GM23338 (cell line): ENCODE results near the gene TTC28. TPM values are rescaled to one million over a fixed set of nuclear protein-coding genes. Genes with fewer than 3 reads are reported as not detected.

Experiments used
- ATAC-seq: fragments of 200-7000 bp; cut with Tn5 transposase; 3 replicates; pipeline ENCODE4 v1.9.1; 2020
- DNase-seq: peaks from one replicate; pipeline ENCODE4 v3.0.0-alpha.2; 2015; ENCODE audit warnings: low spot score
- H2AFZ ChIP-seq: fragments of 200-600 bp; sonication (generic); 2 replicates; pipeline ENCODE4 v1.8.0; 2016; ENCODE audit warnings: antibody characterized with exemption, mild to moderate bottlenecking, moderate library complexity
- H3F3A ChIP-seq: fragments of 200-600 bp; sonication (generic); replicated peaks from 2 replicates; pipeline ENCODE4 v1.8.0; 2017; ENCODE audit warnings: antibody characterized with exemption, mixed run types, low read depth
- H3K27ac ChIP-seq: fragments of 200-600 bp; sonication (generic); 2 replicates; pipeline ENCODE4 v1.6.1; 2016; ENCODE audit warnings: low read depth
- H3K27me3 ChIP-seq: fragments of 200-600 bp; sonication (generic); 2 replicates; pipeline ENCODE4 v1.8.0; 2016; ENCODE audit warnings: mild to moderate bottlenecking, mixed run types, moderate library complexity; ENCODE audit not compliant: insufficient read depth
- H3K36me3 ChIP-seq: fragments of 200-600 bp; sonication (generic); 2 replicates; pipeline ENCODE4 v1.8.0; 2016; ENCODE audit warnings: mild to moderate bottlenecking; ENCODE audit not compliant: insufficient read depth
- H3K4me1 ChIP-seq: fragments of 200-600 bp; sonication (generic); 2 replicates; pipeline ENCODE4 v1.8.0; 2016; ENCODE audit warnings: mild to moderate bottlenecking, moderate library complexity; ENCODE audit not compliant: insufficient read depth
- H3K4me2 ChIP-seq: fragments of 200-600 bp; sonication (generic); 2 replicates; pipeline ENCODE4 v1.7.1; 2017; ENCODE audit warnings: mixed run types
- H3K4me3 ChIP-seq: fragments of 200-600 bp; sonication (generic); 2 replicates; pipeline ENCODE4 v1.6.1; 2016; ENCODE audit warnings: mixed run types
- H3K79me2 ChIP-seq: fragments of 200-600 bp; sonication (generic); replicated peaks from 2 replicates; pipeline ENCODE4 v1.8.0; 2017; ENCODE audit warnings: mild to moderate bottlenecking; ENCODE audit not compliant: insufficient read depth
- H3K9me2 ChIP-seq: fragments of 200-600 bp; sonication (generic); 2 replicates; pipeline ENCODE4 v1.8.0; 2017; ENCODE audit not compliant: insufficient read depth
- H4K20me1 ChIP-seq: fragments of 200-600 bp; sonication (generic); replicated peaks from 2 replicates; pipeline ENCODE4 v1.8.0; 2017; ENCODE audit warnings: mild to moderate bottlenecking; ENCODE audit not compliant: insufficient read depth
- H3K27ac Mint-ChIP-seq: 2 replicates; pipeline ENCODE4 v1.8.0; 2020; ENCODE audit warnings: inconsistent platforms, mild to moderate bottlenecking, moderate library complexity, mixed read lengths
- H3K27me3 Mint-ChIP-seq: 3 replicates; pipeline ENCODE4 v1.8.0; 2022; ENCODE audit warnings: low read depth, mild to moderate bottlenecking, moderate library complexity, mixed read lengths, inconsistent platforms; ENCODE audit not compliant: insufficient read depth, poor library complexity
- H3K36me3 Mint-ChIP-seq: 3 replicates; pipeline ENCODE4 v1.8.0; 2021; ENCODE audit warnings: low read depth, mild to moderate bottlenecking, inconsistent platforms, moderate library complexity, mixed read lengths
- H3K4me1 Mint-ChIP-seq: 3 replicates; pipeline ENCODE4 v1.8.0; 2020; ENCODE audit warnings: mild to moderate bottlenecking, inconsistent platforms, mixed read lengths
- H3K4me3 Mint-ChIP-seq: 3 replicates; pipeline ENCODE4 v1.8.0; 2021; ENCODE audit warnings: moderate library complexity, mild to moderate bottlenecking, inconsistent platforms, mixed read lengths
- H3K9me3 Mint-ChIP-seq: 3 replicates; pipeline ENCODE4 v1.8.0; 2020; ENCODE audit warnings: moderate library complexity, mild to moderate bottlenecking, inconsistent platforms, mixed read lengths
- CREB1 ChIP-seq: fragments of 250-450 bp; sonication (Bioruptor Pico); IDR thresholded peaks from 2 replicates; pipeline ENCODE4 v1.5.0; 2020; ENCODE audit warnings: low read depth, mild to moderate bottlenecking, moderate library complexity
- EZH2 ChIP-seq: fragments of 200-600 bp; sonication (generic); IDR thresholded peaks from one replicate; pipeline ENCODE4 v1.8.0; 2017; ENCODE audit warnings: antibody characterized with exemption, mild to moderate bottlenecking, low read depth; ENCODE audit not compliant: unreplicated experiment
- EZH2phosphoT487 ChIP-seq: fragments of 200-600 bp; sonication (generic); IDR thresholded peaks from one replicate; pipeline ENCODE4 v1.8.1; 2018; ENCODE audit warnings: antibody characterized with exemption; ENCODE audit not compliant: unreplicated experiment
- JUNB ChIP-seq: IDR thresholded peaks from one replicate; pipeline ENCODE4 v1.6.1; 2016; ENCODE audit warnings: antibody characterized with exemption; ENCODE audit not compliant: unreplicated experiment
- NANOG ChIP-seq: IDR thresholded peaks from 2 replicates; pipeline ENCODE4 v1.6.1; 2016; ENCODE audit warnings: antibody characterized with exemption, borderline replicate concordance
- POLR2AphosphoS5 ChIP-seq: IDR thresholded peaks from 2 replicates; pipeline ENCODE4 v1.6.1; 2016; ENCODE audit warnings: antibody characterized with exemption, low read depth
- STAT1 ChIP-seq: IDR thresholded peaks from one replicate; pipeline ENCODE4 v1.6.1; 2016; ENCODE audit warnings: antibody characterized with exemption; ENCODE audit not compliant: unreplicated experiment
- ZNF114 ChIP-seq: fragments of 250-450 bp; sonication (Bioruptor Pico); IDR thresholded peaks from 2 replicates; pipeline ENCODE4 v1.5.0; 2020; ENCODE audit warnings: mild to moderate bottlenecking, moderate library complexity
- ZNF331 ChIP-seq: fragments of 250-450 bp; sonication (Bioruptor Pico); IDR thresholded peaks from 2 replicates; pipeline ENCODE4 v1.5.0; 2020; ENCODE audit warnings: low read depth, mild to moderate bottlenecking, moderate library complexity
- polyA plus RNA-seq: library from polyadenylated mRNA; unstranded; fragments of >200 nt; fragmentation: Nextera tagmentation; extraction: Ambion mirVana; gene quantifications from 2 replicates; pipeline ENCODE4 v1.2.1, GENCODE V29; 2016
- total RNA-seq: library from RNA; depleted of rRNA; stranded (reverse); fragments of >200 nt; shearing (Covaris generic); gene quantifications from 2 replicates; pipeline ENCODE4 v1.2.3, GENCODE V29; 2014
- TF ChIP-seq, protein P1 (sequence below), 2 experiments: fragments of 200-600 bp in 1 of 2; sonication (generic) in 1 of 2; conservative IDR thresholded peaks; 2 replicates each; pipeline versions ENCODE4 v1.5.1 to v1.6.1; 2016 to 2017; ENCODE audit warnings: antibody characterized with exemption in 2 of 2, low read depth in 2 of 2, mild to moderate bottlenecking in 2 of 2, moderate library complexity in 1 of 2
- TF ChIP-seq, protein P2 (sequence below): IDR thresholded peaks from 2 replicates; pipeline ENCODE4 v1.6.1; 2016; ENCODE audit warnings: antibody characterized with exemption
- TF ChIP-seq, protein P3 (sequence below): fragments of 250-450 bp; sonication (Bioruptor Pico); IDR thresholded peaks from 2 replicates; pipeline ENCODE4 v1.5.0; 2020; ENCODE audit warnings: mild to moderate bottlenecking, moderate library complexity
- TF ChIP-seq, protein P4 (sequence below): IDR thresholded peaks from one replicate; pipeline ENCODE4 v1.6.1; 2018; ENCODE audit warnings: antibody characterized with exemption; ENCODE audit not compliant: unreplicated experiment

TTC28 gene
- total and polyA plus RNA-seq, 2 experiments from 2014 or later, result 4.5 to 16.1 TPM

DNA sequence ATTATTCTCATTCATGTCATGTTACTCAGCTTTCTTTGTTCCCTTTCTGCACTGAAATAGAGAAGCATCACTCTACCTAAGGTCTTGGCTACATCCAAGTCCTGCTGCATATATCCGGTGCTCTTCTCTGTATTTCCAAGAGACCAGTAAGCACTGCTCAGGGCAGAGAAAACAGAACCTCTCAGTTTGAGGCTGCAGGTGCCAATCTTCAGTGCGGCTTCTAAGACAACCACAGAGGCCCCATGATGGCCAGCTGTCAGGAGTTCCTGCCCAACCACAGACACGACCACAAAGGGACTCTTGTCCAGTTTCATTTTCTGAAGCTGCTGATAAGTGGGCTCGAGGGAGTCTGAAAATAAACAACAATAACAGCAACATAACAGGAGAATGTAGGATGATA is 382.1 kb downstream of the TTC28 start:
- H3K9me3 Mint-ChIP-seq, result no peaks in the 10 kb centered on the region
- no peak overlapping the region for H3K4me3 Mint-ChIP-seq
- peaks cover 3% of the 10 kb centered on the region; the same call in 1 of the 3 replicates for H3K4me1 Mint-ChIP-seq
- H3K36me3 ChIP-seq, result no peaks in the 10 kb centered on the region; the same call in 1 of the 2 replicates
- no peak overlapping the region for H3K4me3 ChIP-seq
- TF ChIP-seq STAT1, result no peak
- TF ChIP-seq, protein P1, sequence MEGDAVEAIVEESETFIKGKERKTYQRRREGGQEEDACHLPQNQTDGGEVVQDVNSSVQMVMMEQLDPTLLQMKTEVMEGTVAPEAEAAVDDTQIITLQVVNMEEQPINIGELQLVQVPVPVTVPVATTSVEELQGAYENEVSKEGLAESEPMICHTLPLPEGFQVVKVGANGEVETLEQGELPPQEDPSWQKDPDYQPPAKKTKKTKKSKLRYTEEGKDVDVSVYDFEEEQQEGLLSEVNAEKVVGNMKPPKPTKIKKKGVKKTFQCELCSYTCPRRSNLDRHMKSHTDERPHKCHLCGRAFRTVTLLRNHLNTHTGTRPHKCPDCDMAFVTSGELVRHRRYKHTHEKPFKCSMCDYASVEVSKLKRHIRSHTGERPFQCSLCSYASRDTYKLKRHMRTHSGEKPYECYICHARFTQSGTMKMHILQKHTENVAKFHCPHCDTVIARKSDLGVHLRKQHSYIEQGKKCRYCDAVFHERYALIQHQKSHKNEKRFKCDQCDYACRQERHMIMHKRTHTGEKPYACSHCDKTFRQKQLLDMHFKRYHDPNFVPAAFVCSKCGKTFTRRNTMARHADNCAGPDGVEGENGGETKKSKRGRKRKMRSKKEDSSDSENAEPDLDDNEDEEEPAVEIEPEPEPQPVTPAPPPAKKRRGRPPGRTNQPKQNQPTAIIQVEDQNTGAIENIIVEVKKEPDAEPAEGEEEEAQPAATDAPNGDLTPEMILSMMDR (conservative IDR thresholded peaks at IDR 0.05; ENCODE audit: low read depth in 2 of 2), result no peak
- TF ChIP-seq EZH2, result no peak
- TF ChIP-seq, protein P2, sequence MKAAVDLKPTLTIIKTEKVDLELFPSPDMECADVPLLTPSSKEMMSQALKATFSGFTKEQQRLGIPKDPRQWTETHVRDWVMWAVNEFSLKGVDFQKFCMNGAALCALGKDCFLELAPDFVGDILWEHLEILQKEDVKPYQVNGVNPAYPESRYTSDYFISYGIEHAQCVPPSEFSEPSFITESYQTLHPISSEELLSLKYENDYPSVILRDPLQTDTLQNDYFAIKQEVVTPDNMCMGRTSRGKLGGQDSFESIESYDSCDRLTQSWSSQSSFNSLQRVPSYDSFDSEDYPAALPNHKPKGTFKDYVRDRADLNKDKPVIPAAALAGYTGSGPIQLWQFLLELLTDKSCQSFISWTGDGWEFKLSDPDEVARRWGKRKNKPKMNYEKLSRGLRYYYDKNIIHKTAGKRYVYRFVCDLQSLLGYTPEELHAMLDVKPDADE, result no peak
- TF ChIP-seq, protein P3, sequence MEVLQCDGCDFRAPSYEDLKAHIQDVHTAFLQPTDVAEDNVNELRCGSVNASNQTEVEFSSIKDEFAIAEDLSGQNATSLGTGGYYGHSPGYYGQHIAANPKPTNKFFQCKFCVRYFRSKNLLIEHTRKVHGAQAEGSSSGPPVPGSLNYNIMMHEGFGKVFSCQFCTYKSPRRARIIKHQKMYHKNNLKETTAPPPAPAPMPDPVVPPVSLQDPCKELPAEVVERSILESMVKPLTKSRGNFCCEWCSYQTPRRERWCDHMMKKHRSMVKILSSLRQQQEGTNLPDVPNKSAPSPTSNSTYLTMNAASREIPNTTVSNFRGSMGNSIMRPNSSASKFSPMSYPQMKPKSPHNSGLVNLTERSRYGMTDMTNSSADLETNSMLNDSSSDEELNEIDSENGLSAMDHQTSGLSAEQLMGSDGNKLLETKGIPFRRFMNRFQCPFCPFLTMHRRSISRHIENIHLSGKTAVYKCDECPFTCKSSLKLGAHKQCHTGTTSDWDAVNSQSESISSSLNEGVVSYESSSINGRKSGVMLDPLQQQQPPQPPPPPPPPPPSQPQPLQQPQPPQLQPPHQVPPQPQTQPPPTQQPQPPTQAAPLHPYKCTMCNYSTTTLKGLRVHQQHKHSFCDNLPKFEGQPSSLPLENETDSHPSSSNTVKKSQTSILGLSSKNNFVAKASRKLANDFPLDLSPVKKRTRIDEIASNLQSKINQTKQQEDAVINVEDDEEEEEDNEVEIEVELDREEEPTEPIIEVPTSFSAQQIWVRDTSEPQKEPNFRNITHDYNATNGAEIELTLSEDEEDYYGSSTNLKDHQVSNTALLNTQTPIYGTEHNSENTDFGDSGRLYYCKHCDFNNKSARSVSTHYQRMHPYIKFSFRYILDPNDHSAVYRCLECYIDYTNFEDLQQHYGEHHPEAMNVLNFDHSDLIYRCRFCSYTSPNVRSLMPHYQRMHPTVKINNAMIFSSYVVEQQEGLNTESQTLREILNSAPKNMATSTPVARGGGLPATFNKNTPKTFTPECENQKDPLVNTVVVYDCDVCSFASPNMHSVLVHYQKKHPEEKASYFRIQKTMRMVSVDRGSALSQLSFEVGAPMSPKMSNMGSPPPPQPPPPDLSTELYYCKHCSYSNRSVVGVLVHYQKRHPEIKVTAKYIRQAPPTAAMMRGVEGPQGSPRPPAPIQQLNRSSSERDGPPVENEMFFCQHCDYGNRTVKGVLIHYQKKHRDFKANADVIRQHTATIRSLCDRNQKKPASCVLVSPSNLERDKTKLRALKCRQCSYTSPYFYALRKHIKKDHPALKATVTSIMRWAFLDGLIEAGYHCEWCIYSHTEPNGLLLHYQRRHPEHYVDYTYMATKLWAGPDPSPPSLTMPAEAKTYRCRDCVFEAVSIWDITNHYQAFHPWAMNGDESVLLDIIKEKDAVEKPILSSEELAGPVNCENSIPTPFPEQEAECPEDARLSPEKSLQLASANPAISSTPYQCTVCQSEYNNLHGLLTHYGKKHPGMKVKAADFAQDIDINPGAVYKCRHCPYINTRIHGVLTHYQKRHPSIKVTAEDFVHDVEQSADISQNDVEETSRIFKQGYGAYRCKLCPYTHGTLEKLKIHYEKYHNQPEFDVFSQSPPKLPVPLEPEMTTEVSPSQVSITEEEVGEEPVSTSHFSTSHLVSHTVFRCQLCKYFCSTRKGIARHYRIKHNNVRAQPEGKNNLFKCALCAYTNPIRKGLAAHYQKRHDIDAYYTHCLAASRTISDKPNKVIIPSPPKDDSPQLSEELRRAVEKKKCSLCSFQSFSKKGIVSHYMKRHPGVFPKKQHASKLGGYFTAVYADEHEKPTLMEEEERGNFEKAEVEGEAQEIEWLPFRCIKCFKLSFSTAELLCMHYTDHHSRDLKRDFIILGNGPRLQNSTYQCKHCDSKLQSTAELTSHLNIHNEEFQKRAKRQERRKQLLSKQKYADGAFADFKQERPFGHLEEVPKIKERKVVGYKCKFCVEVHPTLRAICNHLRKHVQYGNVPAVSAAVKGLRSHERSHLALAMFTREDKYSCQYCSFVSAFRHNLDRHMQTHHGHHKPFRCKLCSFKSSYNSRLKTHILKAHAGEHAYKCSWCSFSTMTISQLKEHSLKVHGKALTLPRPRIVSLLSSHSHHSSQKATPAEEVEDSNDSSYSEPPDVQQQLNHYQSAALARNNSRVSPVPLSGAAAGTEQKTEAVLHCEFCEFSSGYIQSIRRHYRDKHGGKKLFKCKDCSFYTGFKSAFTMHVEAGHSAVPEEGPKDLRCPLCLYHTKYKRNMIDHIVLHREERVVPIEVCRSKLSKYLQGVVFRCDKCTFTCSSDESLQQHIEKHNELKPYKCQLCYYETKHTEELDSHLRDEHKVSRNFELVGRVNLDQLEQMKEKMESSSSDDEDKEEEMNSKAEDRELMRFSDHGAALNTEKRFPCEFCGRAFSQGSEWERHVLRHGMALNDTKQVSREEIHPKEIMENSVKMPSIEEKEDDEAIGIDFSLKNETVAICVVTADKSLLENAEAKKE (CRISPR knock-in tag), result no peak
- TF ChIP-seq JUNB, result no peak
- TF ChIP-seq ZNF114 (CRISPR knock-in tag), result no peak
- no peak for TF ChIP-seq ZNF331 (CRISPR knock-in tag)
- TF ChIP-seq, protein P4, sequence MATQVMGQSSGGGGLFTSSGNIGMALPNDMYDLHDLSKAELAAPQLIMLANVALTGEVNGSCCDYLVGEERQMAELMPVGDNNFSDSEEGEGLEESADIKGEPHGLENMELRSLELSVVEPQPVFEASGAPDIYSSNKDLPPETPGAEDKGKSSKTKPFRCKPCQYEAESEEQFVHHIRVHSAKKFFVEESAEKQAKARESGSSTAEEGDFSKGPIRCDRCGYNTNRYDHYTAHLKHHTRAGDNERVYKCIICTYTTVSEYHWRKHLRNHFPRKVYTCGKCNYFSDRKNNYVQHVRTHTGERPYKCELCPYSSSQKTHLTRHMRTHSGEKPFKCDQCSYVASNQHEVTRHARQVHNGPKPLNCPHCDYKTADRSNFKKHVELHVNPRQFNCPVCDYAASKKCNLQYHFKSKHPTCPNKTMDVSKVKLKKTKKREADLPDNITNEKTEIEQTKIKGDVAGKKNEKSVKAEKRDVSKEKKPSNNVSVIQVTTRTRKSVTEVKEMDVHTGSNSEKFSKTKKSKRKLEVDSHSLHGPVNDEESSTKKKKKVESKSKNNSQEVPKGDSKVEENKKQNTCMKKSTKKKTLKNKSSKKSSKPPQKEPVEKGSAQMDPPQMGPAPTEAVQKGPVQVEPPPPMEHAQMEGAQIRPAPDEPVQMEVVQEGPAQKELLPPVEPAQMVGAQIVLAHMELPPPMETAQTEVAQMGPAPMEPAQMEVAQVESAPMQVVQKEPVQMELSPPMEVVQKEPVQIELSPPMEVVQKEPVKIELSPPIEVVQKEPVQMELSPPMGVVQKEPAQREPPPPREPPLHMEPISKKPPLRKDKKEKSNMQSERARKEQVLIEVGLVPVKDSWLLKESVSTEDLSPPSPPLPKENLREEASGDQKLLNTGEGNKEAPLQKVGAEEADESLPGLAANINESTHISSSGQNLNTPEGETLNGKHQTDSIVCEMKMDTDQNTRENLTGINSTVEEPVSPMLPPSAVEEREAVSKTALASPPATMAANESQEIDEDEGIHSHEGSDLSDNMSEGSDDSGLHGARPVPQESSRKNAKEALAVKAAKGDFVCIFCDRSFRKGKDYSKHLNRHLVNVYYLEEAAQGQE, result no peak
- no peak for TF ChIP-seq EZH2phosphoT487
- no peak for TF ChIP-seq POLR2AphosphoS5
- no peak for TF ChIP-seq CREB1
- no peak for TF ChIP-seq NANOG
- H3K4me2 ChIP-seq, result no peak overlapping the region
- no peaks in the 10 kb centered on the region for H3K4me1 ChIP-seq
- no peak overlapping the region for H2AFZ ChIP-seq
- H3K27me3 Mint-ChIP-seq, result no peaks in the 10 kb centered on the region
- no peaks in the 10 kb centered on the region for H3K79me2 ChIP-seq
- DNase-seq (no peak), ATAC-seq (no peak)
- no peaks in the 10 kb centered on the region for H4K20me1 ChIP-seq
- no peaks in the 10 kb centered on the region for H3K36me3 Mint-ChIP-seq
- H3K9me2 ChIP-seq, result no peaks in the 10 kb centered on the region
- no peak overlapping the region for H3K27ac ChIP-seq
- no peak overlapping the region for H3K27ac Mint-ChIP-seq
- H3F3A ChIP-seq, result no peaks in the 10 kb centered on the region
- no peaks in the 10 kb centered on the region for H3K27me3 ChIP-seq
